GM15510 (cell line): ENCODE results near the gene OR4C5.
"Not testable (repeated sequence)": the region's sequence is repeated elsewhere in the genome, so short reads cannot be mapped to it uniquely, and the experiment has no call there.

Source experiments
- POLR2A ChIP-seq: IDR thresholded peaks from 3 replicates; pipeline ENCODE4 v1.6.1; 2011; ENCODE audit warnings: borderline replicate concordance; ENCODE audit not compliant: insufficient read length; ENCODE audit errors: extremely low read depth

OR4C5 gene

DNA sequence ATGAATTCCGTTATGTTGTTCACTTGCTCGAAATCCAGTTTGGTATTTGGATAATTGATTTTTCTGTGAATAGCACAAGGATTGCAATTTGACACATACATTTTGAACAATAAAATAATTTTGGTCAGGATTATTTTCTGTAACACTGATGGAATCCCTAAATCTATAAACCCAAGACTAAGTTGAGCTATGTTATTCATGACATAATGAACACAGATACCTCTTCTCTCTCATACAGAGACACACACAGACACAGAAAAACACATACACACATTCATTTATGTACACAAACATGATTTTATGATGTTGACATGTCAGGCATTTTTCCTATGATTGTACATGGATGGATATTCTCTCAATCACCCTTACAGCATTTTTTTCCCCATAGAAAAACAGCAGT lies at the start of gene OR4C5:
TSS of gene OR4C5 (minus strand) at position 101 of the 400 bp plus-strand sequence. CDS start at position 101, 0 bp downstream.
- TF ChIP-seq POLR2A = no peak

DNA sequence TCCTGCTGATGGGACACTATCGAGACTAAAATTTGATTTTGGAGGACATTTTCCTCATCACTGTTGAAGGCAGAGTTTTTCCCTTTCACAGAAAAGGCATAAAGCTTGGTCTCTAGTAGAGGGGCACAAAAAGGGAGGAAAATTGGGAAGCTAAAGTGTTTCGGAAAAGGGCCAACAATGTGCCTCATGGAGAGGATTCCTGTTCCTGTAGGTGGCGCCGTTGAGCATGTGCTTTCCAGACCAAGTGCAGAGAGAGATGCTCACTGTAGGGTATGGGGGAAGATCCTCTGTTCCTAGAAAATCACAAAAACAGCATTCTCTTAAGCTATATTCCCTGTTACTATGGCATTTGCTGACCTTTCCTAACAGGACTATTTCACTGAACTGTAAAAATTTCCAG lies 18.4 kb upstream of the OR4C5 start:
- no peak for TF ChIP-seq POLR2A

- no peak for TF ChIP-seq POLR2A
These were observed 11.6 kb downstream of the OR4C5 start for GRCh38 chr11:48354677-48355076.

DNA sequence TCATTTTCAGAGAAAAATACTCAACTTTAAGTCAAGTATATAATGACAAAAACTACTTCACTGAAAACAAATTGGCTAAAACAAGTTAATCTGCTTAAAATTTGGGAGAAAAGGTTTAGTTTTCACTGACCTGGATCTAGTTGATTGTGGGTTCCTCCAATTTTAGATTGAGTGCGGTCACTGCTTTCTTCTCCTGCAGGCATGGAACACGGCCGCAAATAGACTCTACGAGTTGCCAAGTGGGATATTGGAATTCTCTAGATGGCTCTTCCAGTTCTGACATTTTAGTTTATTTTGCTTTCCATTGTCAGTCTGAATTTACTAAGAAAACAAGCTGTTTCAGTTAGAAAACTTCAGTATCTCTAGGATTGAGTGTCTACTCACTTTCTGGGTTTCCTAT lies 12.3 kb downstream of the OR4C5 start:
- no peak for TF ChIP-seq POLR2A

- TF ChIP-seq POLR2A = no peak
These were observed 24.8 kb downstream of the OR4C5 start for GRCh38 chr11:48341466-48341865.

GRCh38 chr11:48324620-48325019 lies 41.6 kb downstream of the OR4C5 start, which contains the start of gene OR4C3:
TSS of gene OR4C3 (plus strand) at chr11:48324920. CDS start at chr11:48325022, 102 bp downstream.
- TF ChIP-seq POLR2A = not testable (repeated sequence)
